Transverse colon (tissue), 4 donors: ENCODE results near the gene PRDX2. TPM values are rescaled to one million over a fixed set of nuclear protein-coding genes. Genes with fewer than 3 reads are reported as not detected.
A peak's percentile ranks its signal among the peaks of the same experiment; 100 is the strongest.

Experiments
- DNase-seq: peaks from one replicate; pipeline ENCODE4 v3.0.0-alpha.2; 2019
- H3K27ac ChIP-seq, 4 donors: fragments of 200-600 bp; sonication (generic); 2 replicates each; pipeline ENCODE4 v1.5.1; 2016 to 2018; ENCODE audit warnings: inconsistent platforms in 4 of 4
- H3K27me3 ChIP-seq: fragments of 200-600 bp; sonication (generic); 2 replicates; pipeline ENCODE4 v1.5.1; 2017; ENCODE audit warnings: inconsistent platforms
- H3K36me3 ChIP-seq, 4 donors: fragments of 200-600 bp; sonication (generic); 2 replicates each; pipeline ENCODE4 v1.5.1; 2017 to 2019; ENCODE audit warnings: inconsistent platforms in 4 of 4
- H3K4me1 ChIP-seq, 4 donors: fragments of 200-600 bp; sonication (generic); 2 replicates each; pipeline ENCODE4 v1.5.1; 2017 to 2020; ENCODE audit warnings: inconsistent platforms in 4 of 4
- H3K4me3 ChIP-seq, 4 donors: fragments of 200-600 bp; sonication (generic); 1 replicate in 1 of 4; 2 replicates in 3 of 4; pipeline versions ENCODE4 v1.5.1 to v1.6.1; 2017 to 2019; ENCODE audit warnings: inconsistent platforms in 4 of 4
- H3K9me3 ChIP-seq, 2 donors: fragments of 200-600 bp; sonication (generic); 2 replicates each; pipeline ENCODE4 v1.5.1; 2017 to 2019; ENCODE audit warnings: inconsistent platforms in 2 of 2
- CTCF ChIP-seq, 5 experiments: fragments of 200-600 bp in 3 of 5; fragments of 450-650 bp in 2 of 5; sonication (generic) in 3 of 5; IDR thresholded peaks; 1 replicate in 2 of 5; 2 replicates in 3 of 5; pipeline ENCODE4 v1.5.1; 2016 to 2017; ENCODE audit warnings: antibody characterized with exemption in 5 of 5, inconsistent platforms in 3 of 5, mild to moderate bottlenecking in 2 of 5, moderate library complexity in 1 of 5
- EP300 ChIP-seq: sonication (generic); formaldehyde crosslinking; IDR thresholded peaks from one replicate; pipeline ENCODE4 v1.6.1; 2017; ENCODE audit warnings: antibody characterized with exemption, low read depth
- POLR2A ChIP-seq: fragments of 450-650 bp; IDR thresholded peaks from one replicate; pipeline ENCODE4 v1.6.1; 2016; ENCODE audit warnings: antibody characterized with exemption, mild to moderate bottlenecking, moderate library complexity
- POLR2AphosphoS5 ChIP-seq, 3 donors: sonication (generic); formaldehyde crosslinking; IDR thresholded peaks; one replicate each; pipeline ENCODE4 v1.6.1; 2016; ENCODE audit warnings: antibody characterized with exemption in 3 of 3
- WGBS, 2 donors: methylation state at CpG; one replicate each; pipeline ENCODE4 v1.1.5; 2018; ENCODE audit warnings: low coverage in 1 of 2; 5-methylcytosine and 5-hydroxymethylcytosine counted together
- in situ Hi-C, 4 donors: fragments of 200-750 bp; cut with MboI; loops; one replicate each; pipeline versions ENCODE4 v1.15.0 to v1.15.1; 2017; ENCODE audit warnings: low sequenced_read_pairs in 3 of 4, low pct_ligation_motif_present in 1 of 4, low pct_unique_long_range_greater_than_20kb in 1 of 4
- intact Hi-C: fragments of 100-400 bp; cut with DNase I; formaldehyde crosslinking; loops from one replicate; pipeline ENCODE4 v1.15.1; 2023; ENCODE audit warnings: low total_unique reads
- total RNA-seq, 4 donors: library from RNA; depleted of rRNA; stranded (reverse); fragments of >200 nt; gene quantifications; one replicate each; pipeline ENCODE4 v1.1.0, GENCODE V29; 2016

The PRDX2 gene
- total RNA-seq, 4 donors from 2014 or later = 172 to 357 (median 198) TPM

DNA sequence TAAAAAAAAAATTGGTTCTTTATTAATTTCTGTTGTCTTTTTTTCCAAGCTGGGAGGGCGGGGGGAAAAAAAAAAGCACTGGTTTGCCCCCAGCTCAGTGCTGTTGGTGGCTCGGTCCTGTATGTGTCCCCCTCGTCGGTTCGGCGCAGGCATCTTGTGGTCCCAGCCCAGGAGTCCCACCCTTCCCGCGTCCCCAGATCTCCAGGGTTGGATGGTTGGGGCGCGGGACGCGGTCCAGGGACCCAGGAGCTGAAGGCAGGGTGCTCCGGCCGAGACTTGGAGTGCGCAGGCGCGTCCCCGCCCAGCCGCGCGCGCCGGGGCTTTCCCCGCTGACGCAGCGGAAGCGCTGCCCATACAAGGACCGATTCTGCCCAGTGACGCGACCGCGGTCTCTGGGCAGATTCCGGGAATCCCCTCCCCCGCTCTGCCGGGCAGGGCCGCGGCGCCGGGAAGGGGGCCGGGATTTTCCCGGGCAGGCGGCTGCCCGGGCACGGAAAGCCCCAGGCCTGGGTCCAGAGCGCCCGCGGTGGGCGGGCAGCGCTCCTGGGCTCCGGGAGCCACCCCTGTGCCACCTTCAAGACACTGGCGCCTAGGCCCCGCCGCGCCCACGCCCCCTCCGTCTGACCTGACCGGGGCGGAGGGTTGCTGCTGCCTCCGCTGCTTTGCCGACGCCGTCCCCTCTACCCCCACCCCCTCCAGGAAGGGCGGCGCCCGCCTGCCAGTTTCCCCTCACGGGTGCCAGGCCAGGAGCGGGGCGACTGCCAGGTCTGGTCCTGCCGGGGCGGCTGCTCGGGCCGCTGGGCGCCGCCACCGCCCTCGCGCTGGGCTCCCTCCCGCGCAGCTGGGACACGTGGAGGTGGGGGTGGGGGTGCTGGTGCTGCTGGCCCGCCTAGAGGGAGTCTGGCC, 8.1 kb downstream of the PRDX2 start:
- H3K4me3 ChIP-seq = peak overlapping the region; percentile 42 to 90 (median 87)
- WGBS, 2 donors = 0 to 1% methylated on average over 2 to 44 of the region's 81 CpGs
- in situ Hi-C loops = no loop called here
- peak overlapping the region; percentile 97 to 99 (median 98) for H3K27ac ChIP-seq
- H3K36me3 ChIP-seq = no peaks in the 10 kb centered on the region
- H3K9me3 ChIP-seq = no peaks in the 10 kb centered on the region
- peaks cover 8 to 47% (median 34%) of the 10 kb centered on the region in 4 donors for H3K4me1 ChIP-seq
- DNase-seq = peak; percentile 95
- TF ChIP-seq CTCF (IDR thresholded peaks at IDR 0.05) (peak in 1 of 5 experiments; percentile 25), EP300 (peak; percentile 97), POLR2A (peak; percentile 88), POLR2AphosphoS5 (IDR thresholded peaks at IDR 0.05) (peak; percentile 95 to 97 (median 97))
- intact Hi-C loops = no loop called here
- H3K27me3 ChIP-seq = no peaks in the 10 kb centered on the region

GRCh38 chr19:12792853-12793289, 8.7 kb downstream of the PRDX2 start:
- Histone ChIP-seq H3K4me1 (peaks cover 14 to 54% (median 41%) of the 10 kb centered on the region in 4 donors), H3K4me3 (peak overlapping the region; percentile 38 to 90 (median 87)), H3K36me3 (no peaks in the 10 kb centered on the region), H3K27me3 (no peaks in the 10 kb centered on the region), H3K9me3 (no peaks in the 10 kb centered on the region), H3K27ac (peak overlapping the region; percentile 97 to 99 (median 98))
- 0 to 1% methylated on average over 16 to 22 of the region's 22 CpGs for WGBS, 2 donors
- intact Hi-C loops (no loop called here), in situ Hi-C loops (no loop called here)
- TF ChIP-seq POLR2A (no peak), CTCF (IDR thresholded peaks at IDR 0.05) (no peak), EP300 (no peak), POLR2AphosphoS5 (IDR thresholded peaks at IDR 0.05) (no peak)
- DNase-seq = peak; percentile 57

GRCh38 chr19:12792051-12792852, 9.3 kb downstream of the PRDX2 start:
- 0% methylated on average over 51 of the region's 84 CpGs; no CpG with 5 or more reads in 1 of the 2 donors for WGBS, 2 donors
- H3K9me3 ChIP-seq = no peaks in the 10 kb centered on the region
- in situ Hi-C loops = no loop called here
- TF ChIP-seq EP300 = no peak
- peak; percentile 59 for TF ChIP-seq POLR2A
- TF ChIP-seq POLR2AphosphoS5 (IDR thresholded peaks at IDR 0.05) = peak; percentile 77 to 97 (median 87)
- peak in 1 of 5 experiments; percentile 20 for TF ChIP-seq CTCF (IDR thresholded peaks at IDR 0.05)
- H3K36me3 ChIP-seq = no peaks in the 10 kb centered on the region
- peak overlapping the region; percentile 38 to 90 (median 87) for H3K4me3 ChIP-seq
- intact Hi-C loops = no loop called here
- H3K27ac ChIP-seq = peak overlapping the region; percentile 97 to 99 (median 98)
- no peaks in the 10 kb centered on the region for H3K27me3 ChIP-seq
- peaks cover 21 to 60% (median 47%) of the 10 kb centered on the region in 4 donors for H3K4me1 ChIP-seq
- peak; percentile 79 for DNase-seq
